GM19043 (cell line): ENCODE data around the gene FKBP15.
"Not testable (repeated sequence)": the region's sequence is repeated elsewhere in the genome, so short reads cannot be mapped to it uniquely, and the experiment has no call there.

Source experiments
- ATAC-seq: cut with Tn5 transposase; IDR thresholded peaks from one replicate; pipeline ENCODE4 v1.9.1; 2021; ENCODE audit warnings: low read depth; ENCODE audit not compliant: unreplicated experiment

Gene FKBP15

GRCh38 chr9:113221003-113221799 is at the start of gene FKBP15, which contains the start of gene SLC31A1:
Gene FKBP15 (minus strand): TSS chr9:113221277. CDS start chr9:113221243, 34 bp downstream.
Gene SLC31A1 (plus strand): TSS chr9:113221544. CDS start chr9:113256149, 34,605 bp downstream.
- peak; percentile 80 for ATAC-seq

DNA sequence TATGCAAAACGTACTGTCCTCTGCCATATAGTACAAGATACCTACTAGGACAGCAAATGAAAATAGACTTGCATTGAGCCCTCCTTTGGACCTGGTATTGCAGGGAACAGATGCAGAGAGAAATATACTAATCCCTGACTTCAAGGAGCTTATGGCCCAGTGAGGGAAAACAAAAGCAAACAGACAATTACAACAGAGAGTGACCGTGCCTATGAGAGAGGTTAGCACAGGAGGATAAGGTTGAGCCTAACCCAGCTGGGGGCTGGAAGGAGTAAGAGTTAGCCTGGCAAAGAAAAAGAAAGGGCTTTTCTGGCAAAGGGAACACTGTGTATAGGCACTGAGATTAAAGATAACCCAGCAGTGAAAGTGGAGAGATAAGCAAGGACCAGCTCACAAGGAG is 48.8 kb upstream of the FKBP15 start:
- ATAC-seq, result no peak

DNA sequence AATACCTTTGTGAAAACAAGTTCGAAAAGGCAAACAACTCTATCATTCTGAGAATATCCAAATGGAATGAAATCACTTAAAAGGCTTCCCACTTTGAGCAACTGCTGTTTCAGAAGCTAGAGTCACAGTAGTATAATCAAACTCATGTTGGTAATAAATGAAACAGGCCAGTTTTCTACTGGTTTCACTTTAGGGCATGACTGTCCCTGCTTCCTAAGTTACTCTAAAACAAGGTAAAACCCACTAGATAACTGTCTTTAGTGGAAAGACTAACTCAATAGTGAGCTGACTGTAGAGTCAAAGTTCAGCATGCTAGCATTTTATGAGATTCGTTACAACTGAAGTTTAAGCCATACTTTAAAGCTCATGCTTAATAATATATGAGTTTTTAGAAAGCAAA is 48.3 kb upstream of the FKBP15 start:
- ATAC-seq, result no peak

- no peak for ATAC-seq
These were observed 47.0 kb upstream of the FKBP15 start for GRCh38 chr9:113267911-113268566.

DNA sequence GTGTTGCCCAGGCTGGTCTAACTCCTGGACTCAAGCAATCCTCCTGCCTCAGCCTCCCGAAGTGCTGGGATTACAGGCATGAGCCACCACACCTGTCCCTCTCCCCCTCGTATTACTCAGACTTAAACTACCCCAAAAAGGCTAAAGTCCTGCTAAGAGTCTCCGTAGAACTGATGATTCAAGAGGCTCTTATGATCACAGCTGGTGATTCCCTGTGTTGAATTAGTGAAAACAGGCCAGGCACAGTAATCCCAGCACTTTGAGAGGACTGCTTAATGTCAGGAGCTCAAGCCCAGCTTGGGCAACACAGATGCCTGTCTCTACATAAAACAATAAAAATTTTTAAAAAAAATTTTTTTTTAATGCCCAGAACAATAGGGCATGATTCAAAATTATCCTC is 45.1 kb upstream of the FKBP15 start:
- no peak for ATAC-seq

GRCh38 chr9:113261917-113262671 is 41.0 kb upstream of the FKBP15 start:
- ATAC-seq, result no peak

DNA sequence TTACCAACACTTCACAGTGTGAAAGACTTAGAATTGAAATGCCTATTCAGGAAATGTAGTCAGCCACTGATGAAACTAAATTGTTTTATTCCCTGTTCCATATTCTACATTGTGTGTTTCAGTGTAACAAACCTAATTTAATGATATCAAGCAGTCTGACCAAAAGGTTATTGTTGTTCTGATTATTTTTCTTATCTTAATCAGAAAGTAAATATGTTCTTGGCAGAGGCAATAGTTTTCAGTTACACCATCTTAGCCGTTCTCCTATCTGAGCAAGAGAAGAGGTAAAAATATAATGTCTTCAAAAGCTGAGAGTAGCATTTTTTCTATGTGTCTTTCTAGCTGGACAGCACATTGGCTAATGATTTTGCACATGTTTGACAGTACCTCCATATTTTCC is 37.2 kb upstream of the FKBP15 start:
- no peak for ATAC-seq

GRCh38 chr9:113257863-113258262 is 36.8 kb upstream of the FKBP15 start:
- ATAC-seq, result no peak

DNA sequence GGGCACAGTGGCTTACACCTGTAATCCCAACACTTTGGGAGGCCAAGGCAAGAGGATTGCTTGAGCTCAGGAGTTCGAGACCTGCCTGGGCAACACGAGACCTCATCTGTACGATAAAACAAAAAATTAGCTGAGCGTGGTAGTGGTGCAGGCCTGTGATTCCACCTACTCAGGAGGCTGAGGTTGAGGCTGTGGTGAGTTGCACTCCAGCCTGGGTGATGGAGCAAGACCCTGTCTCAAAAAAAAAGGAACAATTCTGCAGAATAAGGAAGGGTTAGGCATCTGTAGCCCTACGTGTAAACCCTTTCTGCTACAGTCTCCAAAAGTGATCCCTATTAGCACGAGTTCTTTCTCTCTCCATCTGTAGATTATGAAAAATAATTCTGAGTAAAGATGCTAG is 34.4 kb upstream of the FKBP15 start:
- no peak for ATAC-seq

DNA sequence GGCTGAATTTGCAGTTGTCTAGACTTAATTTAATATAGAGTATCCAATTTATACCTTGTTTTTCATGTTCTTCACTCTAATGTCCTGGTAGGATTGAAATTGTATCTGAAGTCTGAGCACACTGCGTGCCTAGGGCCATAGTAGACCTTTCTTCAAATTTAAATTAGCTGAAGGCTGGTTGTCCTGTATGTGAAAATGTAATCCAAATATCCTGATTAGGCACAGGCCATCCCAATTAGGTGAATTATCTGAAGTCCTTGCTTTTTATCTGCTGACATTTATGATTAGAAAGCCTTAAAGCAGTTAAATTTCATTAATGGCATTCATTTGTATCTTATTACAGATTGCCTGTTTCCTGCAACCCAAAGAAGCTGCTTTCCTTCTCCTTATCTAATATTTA is 33.9 kb upstream of the FKBP15 start:
- no peak for ATAC-seq

GRCh38 chr9:113250807-113251206 is 29.7 kb upstream of the FKBP15 start:
- ATAC-seq, result no peak

- ATAC-seq, result not testable (repeated sequence)
These were observed 28.6 kb upstream of the FKBP15 start for GRCh38 chr9:113249661-113250060.

GRCh38 chr9:113247640-113248039 is 26.6 kb upstream of the FKBP15 start:
- ATAC-seq, result no peak

- no peak for ATAC-seq
These were observed 25.9 kb upstream of the FKBP15 start for GRCh38 chr9:113246928-113247327.

- no peak for ATAC-seq
These were observed 24.8 kb upstream of the FKBP15 start for GRCh38 chr9:113245894-113246293.

GRCh38 chr9:113244556-113244955 is 23.5 kb upstream of the FKBP15 start:
- ATAC-seq, result no peak

- no peak for ATAC-seq
These were observed 20.1 kb upstream of the FKBP15 start for GRCh38 chr9:113241161-113241560.

GRCh38 chr9:113238859-113239232 is 17.8 kb upstream of the FKBP15 start:
- ATAC-seq, result no peak

- no peak for ATAC-seq
These were observed 17.3 kb upstream of the FKBP15 start for GRCh38 chr9:113238202-113238858.

DNA sequence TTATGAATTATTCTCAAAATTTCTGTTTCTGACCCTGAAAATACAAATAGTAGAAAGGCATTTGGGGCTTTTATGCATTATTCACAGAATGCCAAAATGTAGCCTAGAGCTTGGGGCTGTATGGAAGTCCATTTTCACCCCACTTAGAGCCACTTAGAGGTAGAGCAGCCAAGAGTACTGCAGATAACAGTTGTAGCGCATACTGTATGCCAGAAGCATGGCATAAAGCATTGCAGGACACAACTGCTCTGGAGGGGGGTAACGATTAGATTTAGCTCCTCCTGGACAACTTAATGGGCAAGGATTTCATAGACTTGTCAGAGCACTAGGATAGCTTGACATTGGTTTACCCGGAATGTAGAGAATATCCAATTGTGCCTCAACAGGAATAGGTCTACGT is 15.9 kb upstream of the FKBP15 start:
- no peak for ATAC-seq
